Fibroblast of lung (primary cell): ENCODE data around the gene PHLDA1. TPM values are rescaled to one million over a fixed set of nuclear protein-coding genes. Genes with fewer than 3 reads are reported as not detected.

Experiments used
- DNase-seq, 2 donors: peaks; one replicate each; pipeline versions ENCODE4 v3.0.0 to v3.0.0-alpha.2; 2010; ENCODE audit warnings: low read depth in 2 of 2
- H2AFZ ChIP-seq: 2 replicates; pipeline ENCODE4 v1.5.1; 2012; ENCODE audit warnings: low read length, control low read depth, inconsistent platforms
- H3K27ac ChIP-seq: 2 replicates; pipeline ENCODE4 v1.5.1; 2011; ENCODE audit warnings: low read length, control low read depth; ENCODE audit not compliant: insufficient read depth
- H3K27me3 ChIP-seq: 2 replicates; pipeline ENCODE4 v1.5.1; 2011; ENCODE audit warnings: mild to moderate bottlenecking, low read length; ENCODE audit not compliant: control insufficient read depth, insufficient read depth
- H3K36me3 ChIP-seq: 2 replicates; pipeline ENCODE4 v1.5.1; 2011; ENCODE audit warnings: low read length; ENCODE audit not compliant: control insufficient read depth, insufficient read depth
- H3K4me1 ChIP-seq: 2 replicates; pipeline ENCODE4 v1.5.1; 2011; ENCODE audit warnings: low read length; ENCODE audit not compliant: control insufficient read depth, insufficient read depth; ENCODE audit errors: extremely low read depth
- H3K4me2 ChIP-seq: 2 replicates; pipeline ENCODE4 v1.5.1; 2011; ENCODE audit warnings: low read length, control low read depth; ENCODE audit not compliant: insufficient read depth; ENCODE audit errors: extremely low read depth
- H3K4me3 ChIP-seq, 4 experiments: fragments of 200-600 bp in 1 of 4; sonication (generic) in 1 of 4; replicated peaks in 1 of 4; 2 replicates each; pipeline ENCODE4 v1.5.1; 2011 to 2016; ENCODE audit warnings: low read length in 4 of 4, low read depth in 3 of 4, mild to moderate bottlenecking in 3 of 4, control low read depth in 2 of 4, inconsistent platforms in 1 of 4, mixed read lengths in 1 of 4; ENCODE audit not compliant: insufficient read depth in 1 of 4; ENCODE audit errors: control extremely low read depth in 1 of 4
- H3K79me2 ChIP-seq: 2 replicates; pipeline ENCODE4 v1.5.1; 2012; ENCODE audit warnings: mild to moderate bottlenecking, low read length, inconsistent platforms; ENCODE audit not compliant: control insufficient read depth, insufficient read depth
- H3K9ac ChIP-seq: 2 replicates; pipeline ENCODE4 v1.5.1; 2011; ENCODE audit warnings: mild to moderate bottlenecking, low read length, control low read depth; ENCODE audit not compliant: insufficient read depth
- H3K9me3 ChIP-seq: 2 replicates; pipeline ENCODE4 v1.5.1; 2012; ENCODE audit warnings: low read depth, low read length; ENCODE audit not compliant: control insufficient read depth, insufficient read depth
- H4K20me1 ChIP-seq: 2 replicates; pipeline ENCODE4 v1.5.1; 2011; ENCODE audit warnings: low read length; ENCODE audit not compliant: control insufficient read depth, insufficient read depth; ENCODE audit errors: extremely low read depth
- EZH2 ChIP-seq: IDR thresholded peaks from 2 replicates; pipeline ENCODE4 v1.5.1; 2012; ENCODE audit warnings: low read length, control low read depth, mild to moderate bottlenecking; ENCODE audit errors: missing control alignments
- polyA plus RNA-seq, 2 donors: library from polyadenylated mRNA; depleted of rRNA in 1 of 2; stranded (reverse) in 1 of 2; unstranded in 1 of 2; fragments of >200 nt; gene quantifications; 2 replicates each; pipeline ENCODE4 v1.2.1, GENCODE V29; 2011 to 2012; ENCODE audit warnings: missing spikeins in 1 of 2
- total RNA-seq: library from RNA; depleted of rRNA; stranded (reverse); fragments of >200 nt; gene quantifications from 2 replicates; pipeline ENCODE4 v1.2.1, GENCODE V29; 2014
- TF ChIP-seq, protein P1 (sequence below), 2 donors: IDR thresholded peaks in 1 of 2; conservative IDR thresholded peaks in 1 of 2; 1 replicate in 1 of 2; 2 replicates in 1 of 2; pipeline ENCODE4 v1.5.1; 2011 to 2012; ENCODE audit warnings: low read length in 2 of 2, control low read depth in 1 of 2, inconsistent platforms in 1 of 2, low read depth in 1 of 2, mild to moderate bottlenecking in 1 of 2

The PHLDA1 gene
- total and polyA plus RNA-seq, 2 donors (not counting 1 experiment from before 2014, with no cell fraction given), result 48.1 to 252 TPM

DNA sequence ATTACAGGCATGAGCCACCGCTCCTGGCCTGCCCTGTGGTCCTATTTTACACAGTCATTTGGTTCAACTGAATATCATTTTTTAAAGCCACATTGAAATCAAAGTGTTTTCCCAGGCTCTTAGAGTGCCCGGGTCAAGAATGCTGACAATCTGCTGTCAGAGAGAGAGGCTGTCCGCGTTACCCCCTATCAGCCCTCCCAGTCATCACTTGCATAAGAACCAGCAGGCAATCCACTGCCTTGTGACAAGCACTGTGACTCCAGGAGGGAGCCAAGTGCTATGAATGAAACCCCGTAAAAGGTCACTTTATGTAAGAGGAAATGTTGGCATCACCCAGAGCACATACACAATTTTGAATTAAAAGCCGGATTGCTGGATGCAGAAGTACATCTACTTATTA lies 13.5 kb downstream of the PHLDA1 start:
- H4K20me1 ChIP-seq, result no peaks in the 10 kb centered on the region
- H3K27me3 ChIP-seq, result no peaks in the 10 kb centered on the region
- H3K9ac ChIP-seq, result no peak overlapping the region
- no peaks in the 10 kb centered on the region for H3K36me3 ChIP-seq
- no peaks in the 10 kb centered on the region for H3K79me2 ChIP-seq
- no peak overlapping the region for H2AFZ ChIP-seq
- peak; percentile 52 to 76 for DNase-seq
- H3K4me1 ChIP-seq, result peaks cover 9% of the 10 kb centered on the region
- peak overlapping the region; percentile 13 for H3K27ac ChIP-seq
- TF ChIP-seq, protein P1, sequence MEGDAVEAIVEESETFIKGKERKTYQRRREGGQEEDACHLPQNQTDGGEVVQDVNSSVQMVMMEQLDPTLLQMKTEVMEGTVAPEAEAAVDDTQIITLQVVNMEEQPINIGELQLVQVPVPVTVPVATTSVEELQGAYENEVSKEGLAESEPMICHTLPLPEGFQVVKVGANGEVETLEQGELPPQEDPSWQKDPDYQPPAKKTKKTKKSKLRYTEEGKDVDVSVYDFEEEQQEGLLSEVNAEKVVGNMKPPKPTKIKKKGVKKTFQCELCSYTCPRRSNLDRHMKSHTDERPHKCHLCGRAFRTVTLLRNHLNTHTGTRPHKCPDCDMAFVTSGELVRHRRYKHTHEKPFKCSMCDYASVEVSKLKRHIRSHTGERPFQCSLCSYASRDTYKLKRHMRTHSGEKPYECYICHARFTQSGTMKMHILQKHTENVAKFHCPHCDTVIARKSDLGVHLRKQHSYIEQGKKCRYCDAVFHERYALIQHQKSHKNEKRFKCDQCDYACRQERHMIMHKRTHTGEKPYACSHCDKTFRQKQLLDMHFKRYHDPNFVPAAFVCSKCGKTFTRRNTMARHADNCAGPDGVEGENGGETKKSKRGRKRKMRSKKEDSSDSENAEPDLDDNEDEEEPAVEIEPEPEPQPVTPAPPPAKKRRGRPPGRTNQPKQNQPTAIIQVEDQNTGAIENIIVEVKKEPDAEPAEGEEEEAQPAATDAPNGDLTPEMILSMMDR (conservative IDR thresholded peaks at IDR 0.05 in 1 of 2, IDR thresholded peaks at IDR 0.05 in 1 of 2; ENCODE audit: low read depth in 1 of 2, low read length in 2 of 2), result no peak
- TF ChIP-seq EZH2, result no peak
- no peaks in the 10 kb centered on the region for H3K9me3 ChIP-seq
- H3K4me2 ChIP-seq, result no peak overlapping the region
- no peak overlapping the region for H3K4me3 ChIP-seq

GRCh38 chr12:76014007-76014406 lies 17.6 kb downstream of the PHLDA1 start:
- no peaks in the 10 kb centered on the region for H3K79me2 ChIP-seq
- H3K27me3 ChIP-seq, result no peaks in the 10 kb centered on the region
- no peak overlapping the region for H3K27ac ChIP-seq
- no peak for DNase-seq
- no peak overlapping the region for H3K9ac ChIP-seq
- TF ChIP-seq, protein P1 (conservative IDR thresholded peaks at IDR 0.05 in 1 of 2, IDR thresholded peaks at IDR 0.05 in 1 of 2; ENCODE audit: low read depth in 1 of 2, low read length in 2 of 2), result no peak
- no peak for TF ChIP-seq EZH2
- H2AFZ ChIP-seq, result no peak overlapping the region
- H3K36me3 ChIP-seq, result no peaks in the 10 kb centered on the region
- no peak overlapping the region for H3K4me2 ChIP-seq
- no peaks in the 10 kb centered on the region for H4K20me1 ChIP-seq
- H3K4me1 ChIP-seq, result peaks cover 2% of the 10 kb centered on the region
- no peak overlapping the region for H3K4me3 ChIP-seq
- H3K9me3 ChIP-seq, result no peaks in the 10 kb centered on the region

DNA sequence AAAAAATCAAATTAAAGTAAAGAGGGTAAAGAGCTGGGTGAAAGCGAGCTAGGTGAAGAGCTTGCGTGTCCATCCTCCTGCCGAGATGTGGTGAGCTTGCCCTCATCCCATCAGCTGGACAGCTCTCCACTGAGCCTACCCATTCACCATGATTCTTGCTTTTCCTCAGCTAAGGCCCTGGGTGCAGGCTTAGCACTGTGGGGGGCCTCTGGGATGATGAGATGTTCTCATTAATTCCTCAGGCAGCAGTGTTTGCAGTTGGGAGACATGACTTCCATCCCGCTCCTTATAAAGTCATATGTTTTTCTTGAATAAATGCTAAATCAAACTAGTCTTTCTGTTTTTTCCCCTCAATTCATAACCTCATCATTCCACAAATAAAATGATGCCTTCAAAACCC lies 18.0 kb downstream of the PHLDA1 start:
- no peak overlapping the region for H3K4me3 ChIP-seq
- H3K4me2 ChIP-seq, result no peak overlapping the region
- no peak overlapping the region for H2AFZ ChIP-seq
- no peaks in the 10 kb centered on the region for H3K9me3 ChIP-seq
- H3K4me1 ChIP-seq, result peaks cover 2% of the 10 kb centered on the region
- no peak overlapping the region for H3K9ac ChIP-seq
- TF ChIP-seq, protein P1 (conservative IDR thresholded peaks at IDR 0.05 in 1 of 2, IDR thresholded peaks at IDR 0.05 in 1 of 2; ENCODE audit: low read depth in 1 of 2, low read length in 2 of 2), result no peak
- no peak for TF ChIP-seq EZH2
- H3K36me3 ChIP-seq, result no peaks in the 10 kb centered on the region
- H3K79me2 ChIP-seq, result no peaks in the 10 kb centered on the region
- H3K27ac ChIP-seq, result no peak overlapping the region
- DNase-seq, result no peak
- H3K27me3 ChIP-seq, result no peaks in the 10 kb centered on the region
- H4K20me1 ChIP-seq, result no peaks in the 10 kb centered on the region
